Erythroblast (primary cell): ENCODE data around the gene WSCD2.

Source experiments
- DNase-seq, 2 experiments: peaks; one replicate each; lab custom pipeline; 2025; lab: John Stamatoyannopoulos, UW
- GATA1 ChIP-seq: IDR thresholded peaks from 2 replicates; pipeline ENCODE4 v1.6.1; 2011; ENCODE audit warnings: low read depth, mild to moderate bottlenecking, control low read depth, low read length, moderate library complexity
- POLR2A ChIP-seq: IDR thresholded peaks from 2 replicates; pipeline ENCODE4 v1.6.1; 2011; ENCODE audit warnings: mild to moderate bottlenecking, low read length

The WSCD2 gene

GRCh38 chr12:108129017-108129812 lies at the start of gene WSCD2:
WSCD2 (plus strand) TSS chr12:108129288; CDS start chr12:108195833, 66,545 bp downstream.
- DNase-seq = peak; percentile 83
- TF ChIP-seq GATA1 (no peak), POLR2A (peak; percentile 79)

GRCh38 chr12:108079721-108080120 lies 49.4 kb upstream of the WSCD2 start:
- TF ChIP-seq GATA1 (no peak), POLR2A (no peak)
- no peak for DNase-seq

GRCh38 chr12:108080363-108080762 lies 48.7 kb upstream of the WSCD2 start:
- DNase-seq = no peak
- TF ChIP-seq GATA1 = no peak
- no peak for TF ChIP-seq POLR2A

- no peak for TF ChIP-seq POLR2A
- no peak for TF ChIP-seq GATA1
- DNase-seq = no peak
Observed at GRCh38 chr12:108082485-108082884, 46.6 kb upstream of the WSCD2 start.

GRCh38 chr12:108087900-108088299 lies 41.2 kb upstream of the WSCD2 start:
- DNase-seq = no peak
- TF ChIP-seq GATA1 = no peak
- no peak for TF ChIP-seq POLR2A

GRCh38 chr12:108090107-108090899 lies 38.8 kb upstream of the WSCD2 start:
- no peak for DNase-seq
- no peak for TF ChIP-seq POLR2A
- TF ChIP-seq GATA1 = no peak

- TF ChIP-seq POLR2A (no peak), GATA1 (no peak)
- no peak for DNase-seq
Observed at GRCh38 chr12:108090932-108091678, 38.0 kb upstream of the WSCD2 start.

- DNase-seq = no peak
- TF ChIP-seq POLR2A (no peak), GATA1 (no peak)
Observed at GRCh38 chr12:108091679-108092051, 37.4 kb upstream of the WSCD2 start.

GRCh38 chr12:108093209-108093608 lies 35.9 kb upstream of the WSCD2 start:
- no peak for DNase-seq
- TF ChIP-seq GATA1 (no peak), POLR2A (no peak)

- TF ChIP-seq POLR2A (no peak), GATA1 (no peak)
- no peak for DNase-seq
Observed at GRCh38 chr12:108094056-108094649, 34.9 kb upstream of the WSCD2 start.

- DNase-seq = no peak
- no peak for TF ChIP-seq GATA1
Observed at GRCh38 chr12:108097160-108097911, 31.8 kb upstream of the WSCD2 start.

- DNase-seq = no peak
- no peak for TF ChIP-seq GATA1
- TF ChIP-seq POLR2A = no peak
Observed at GRCh38 chr12:108098374-108098773, 30.7 kb upstream of the WSCD2 start.

GRCh38 chr12:108099073-108099472 lies 30.0 kb upstream of the WSCD2 start:
- peak; percentile 52 to 70 for DNase-seq
- no peak for TF ChIP-seq GATA1
- TF ChIP-seq POLR2A = no peak
